ENCODE results near the gene MMRN2.

- TF ChIP-seq ZFP3 (CRISPR knock-in tag; IDR thresholded peaks at IDR 0.05) (no peak), ISL1 (CRISPR knock-in tag; IDR thresholded peaks at IDR 0.05) (no peak), RARB (CRISPR knock-in tag; IDR thresholded peaks at IDR 0.05) (no peak), OSR1 (CRISPR knock-in tag; IDR thresholded peaks at IDR 0.05) (no peak), CSRNP3 (CRISPR knock-in tag; IDR thresholded peaks at IDR 0.05) (no peak), TCF4 (CRISPR knock-in tag; IDR thresholded peaks at IDR 0.05; ENCODE audit: borderline replicate concordance) (no peak), SNAI2 (CRISPR knock-in tag; IDR thresholded peaks at IDR 0.05) (no peak), ZFP30 (CRISPR knock-in tag; IDR thresholded peaks at IDR 0.05) (no peak), BACH2 (CRISPR knock-in tag; IDR thresholded peaks at IDR 0.05; ENCODE audit: borderline replicate concordance) (no peak), TOX (CRISPR knock-in tag; IDR thresholded peaks at IDR 0.05; ENCODE audit: borderline replicate concordance) (no peak)
Observed at GRCh38 chr10:86956195-86956847, 1.1 kb downstream of the MMRN2 start.

Measured in SK-N-SH treated with all-trans-retinoic acid at 6 μM for 48 hours (cell line).